Tongue (tissue), 2 donors: Measurements from ENCODE around the gene POLR1H. TPM values are rescaled to one million over a fixed set of nuclear protein-coding genes. Genes with fewer than 3 reads are reported as not detected.

Experiments used
- DNase-seq: peaks from one replicate; pipeline ENCODE4 v3.0.0-alpha.2; 2015
- total RNA-seq: library from RNA; depleted of rRNA; stranded (reverse); fragments of >200 nt; gene quantifications from one replicate; pipeline ENCODE4 v1.2.3, GENCODE V29; 2014

Gene POLR1H
- total RNA-seq, 1 donor from 2014 or later: 12.5 TPM

- no peak for DNase-seq
These were observed 1.6 kb downstream of the POLR1H start for GRCh38 chr6:30062471-30063178.

GRCh38 chr6:30063315-30063714 lies 2.2 kb downstream of the POLR1H start:
- DNase-seq: no peak

- DNase-seq: peak; percentile 12
These were observed 5.0 kb downstream of the POLR1H start for GRCh38 chr6:30066082-30066481.

- peak; percentile 100 for DNase-seq
These were observed 5.8 kb downstream of the POLR1H start, which contains the start of gene PPP1R11 for GRCh38 chr6:30066577-30067459. TSS of gene PPP1R11 (plus strand) at chr6:30067198. CDS start at chr6:30067411, 213 bp downstream.

GRCh38 chr6:30067460-30068139 lies 6.5 kb downstream of the POLR1H start:
- DNase-seq: no peak

- DNase-seq: peak; percentile 22
These were observed 10.2 kb downstream of the POLR1H start for GRCh38 chr6:30071081-30071818.

- no peak for DNase-seq
These were observed 10.8 kb downstream of the POLR1H start for GRCh38 chr6:30071858-30072257.

- DNase-seq: no peak
These were observed 12.6 kb downstream of the POLR1H start for GRCh38 chr6:30073489-30074235.

- no peak for DNase-seq
These were observed 13.4 kb downstream of the POLR1H start for GRCh38 chr6:30074331-30075093.

GRCh38 chr6:30075094-30075789 lies 14.2 kb downstream of the POLR1H start, which contains the start of gene RNF39:
TSS of gene RNF39 (minus strand) at chr6:30075769. CDS start at chr6:30075585, 184 bp downstream.
- peak; percentile 19 for DNase-seq

- peak; percentile 44 for DNase-seq
These were observed 15.0 kb downstream of the POLR1H start for GRCh38 chr6:30075790-30076732.

- no peak for DNase-seq
These were observed 16.2 kb downstream of the POLR1H start for GRCh38 chr6:30077218-30077617.

- DNase-seq: no peak
These were observed 26.8 kb downstream of the POLR1H start for GRCh38 chr6:30087876-30088275.

- DNase-seq: no peak
These were observed 30.7 kb downstream of the POLR1H start for GRCh38 chr6:30091577-30092381.

- DNase-seq: no peak
These were observed 31.9 kb downstream of the POLR1H start for GRCh38 chr6:30092852-30093543.

- DNase-seq: no peak
These were observed 33.0 kb downstream of the POLR1H start for GRCh38 chr6:30093951-30094661.
